ENCODE measurements around the gene GABARAP.

GABARAP gene

DNA sequence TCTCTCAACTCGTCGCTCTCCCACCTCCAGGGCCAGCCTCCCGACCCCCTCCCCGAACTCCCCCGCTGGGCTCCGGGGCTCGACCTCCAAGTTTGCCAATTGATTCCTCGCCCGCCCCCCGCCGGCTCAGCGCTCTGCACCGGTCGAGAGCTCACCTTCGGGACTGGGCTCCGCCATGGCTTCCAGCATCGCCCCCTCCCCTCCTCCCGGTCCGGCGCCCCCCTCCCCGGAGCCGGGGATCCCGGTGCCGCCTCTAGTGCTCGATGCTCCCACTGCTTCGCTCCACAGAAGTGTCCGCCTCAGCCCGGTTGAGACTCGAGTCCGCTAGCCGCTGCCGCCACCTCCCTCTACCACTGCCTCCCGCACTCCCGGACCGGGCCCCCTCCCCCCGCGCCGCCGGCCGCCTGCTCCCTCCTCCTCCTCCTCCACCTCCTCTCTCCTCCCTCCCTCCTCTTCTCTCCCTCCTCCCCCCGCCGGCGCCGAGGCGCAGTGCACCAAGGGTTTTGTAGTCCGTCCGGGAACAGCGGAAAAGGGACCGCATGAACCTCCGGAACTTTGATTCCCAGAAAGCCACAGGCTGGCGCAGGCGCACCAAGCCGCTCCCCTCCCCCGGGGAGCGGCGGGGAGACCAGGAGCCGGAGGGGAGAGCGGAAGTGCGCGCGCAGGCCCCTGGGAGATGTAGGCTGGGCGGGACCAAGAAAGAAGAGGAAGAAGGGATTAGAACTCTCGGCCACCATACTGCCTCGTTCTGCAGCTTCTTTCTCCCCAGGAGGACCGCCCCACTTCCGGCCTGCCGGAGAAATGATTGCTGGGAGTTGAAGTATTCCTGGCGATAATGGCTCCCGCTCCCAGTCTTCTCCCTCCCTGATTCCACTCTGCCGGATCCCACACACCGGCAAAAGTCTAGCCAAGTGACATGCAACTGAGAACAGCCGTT lies 2.9 kb downstream of the GABARAP start, which contains the start of gene PHF23:
TSS of gene PHF23 (minus strand) at position 367 of the 937 bp plus-strand sequence. CDS start at position 189, 178 bp downstream.
- DNase-seq (ENCODE audit: low spot score) = peak; percentile 99

DNA sequence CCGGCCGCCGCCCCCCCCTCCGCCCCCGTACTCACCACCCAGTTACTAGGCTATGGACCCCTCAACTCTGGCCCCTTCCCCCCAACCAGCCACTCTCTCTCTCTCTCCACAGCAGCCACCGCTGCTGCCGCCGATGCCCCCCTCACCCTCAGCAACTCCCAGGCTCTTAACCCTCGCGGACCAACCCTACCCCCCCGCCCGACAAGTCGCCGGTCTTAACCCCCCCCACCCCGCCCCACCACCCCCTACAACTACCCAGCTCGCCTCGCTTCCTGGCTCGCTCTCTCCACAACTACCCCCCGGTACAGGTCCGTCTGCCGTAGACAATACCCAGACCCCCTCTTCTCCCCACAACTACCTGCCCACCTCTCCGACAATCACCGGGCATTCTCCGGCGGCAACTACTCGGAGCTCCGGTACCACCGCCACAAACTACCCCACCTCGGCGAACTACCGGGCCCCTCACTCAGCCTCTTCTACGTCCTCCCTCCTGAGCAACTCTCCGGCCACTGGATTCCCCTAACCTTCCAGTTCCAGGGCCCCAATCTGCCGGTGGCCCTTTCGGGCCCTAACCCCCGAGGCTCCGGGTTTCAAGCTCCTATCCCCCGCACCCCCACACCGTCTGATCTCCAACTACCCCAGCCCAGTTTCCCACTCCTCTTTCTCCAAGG lies 3.7 kb downstream of the GABARAP start:
- no peak for DNase-seq (ENCODE audit: low spot score)

DNA sequence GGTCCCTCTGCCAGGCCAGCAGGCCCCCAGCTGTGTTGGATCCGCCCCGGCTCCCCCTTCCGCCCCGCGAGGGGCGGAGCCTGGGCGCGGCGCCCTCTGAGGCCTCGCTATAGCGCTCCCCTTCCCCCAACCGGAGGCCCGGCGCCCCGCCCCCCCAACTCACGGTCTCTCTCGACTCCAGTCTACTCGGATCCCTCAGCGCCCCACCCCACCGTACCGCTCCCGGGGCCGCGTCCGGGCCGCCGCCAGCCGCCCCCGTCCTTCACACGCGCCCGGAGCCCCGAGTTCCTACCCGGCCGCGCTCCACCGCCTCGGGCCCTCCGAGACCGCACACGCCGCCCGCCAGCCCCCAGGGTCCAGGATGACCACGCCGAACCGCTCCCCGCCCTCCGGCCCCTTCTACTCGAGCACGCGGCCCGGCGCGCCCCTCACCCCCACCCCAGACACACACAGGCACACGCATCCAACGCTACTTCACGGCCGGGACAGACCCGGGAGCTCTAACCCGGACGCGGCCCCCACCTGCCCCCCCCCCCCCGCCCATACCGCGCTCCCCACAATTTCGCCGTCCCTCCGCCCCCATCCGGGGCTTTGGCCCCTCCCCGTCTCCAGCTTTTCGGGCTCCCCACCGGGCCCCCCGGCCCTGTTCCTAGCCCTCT lies 4.4 kb downstream of the GABARAP start:
- peak; percentile 77 for DNase-seq (ENCODE audit: low spot score)

DNA sequence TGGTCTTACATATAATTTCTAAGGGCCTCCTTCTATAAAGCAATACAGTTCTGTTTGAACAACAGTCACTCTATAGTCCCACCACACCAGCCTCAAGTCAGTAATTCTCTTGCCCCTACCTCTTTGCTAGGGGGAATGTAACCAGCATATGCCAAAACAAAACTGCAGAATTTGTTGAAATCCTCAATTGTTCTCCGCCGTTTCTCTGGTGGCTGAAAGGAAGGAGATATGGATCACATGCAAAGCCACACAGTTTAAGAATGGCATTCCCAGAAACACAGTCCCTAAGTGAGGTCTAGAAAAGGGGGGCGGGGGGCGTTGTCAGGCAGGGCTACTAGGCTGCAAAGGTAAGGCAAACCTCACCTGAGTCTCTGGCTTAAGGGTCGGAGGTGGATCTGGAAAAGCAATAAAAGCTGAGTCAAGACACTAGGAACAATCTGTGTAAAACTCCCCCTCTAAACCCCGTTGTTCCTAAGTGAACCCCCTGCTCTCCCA lies 4.9 kb downstream of the GABARAP start:
- no peak for DNase-seq (ENCODE audit: low spot score)

DNA sequence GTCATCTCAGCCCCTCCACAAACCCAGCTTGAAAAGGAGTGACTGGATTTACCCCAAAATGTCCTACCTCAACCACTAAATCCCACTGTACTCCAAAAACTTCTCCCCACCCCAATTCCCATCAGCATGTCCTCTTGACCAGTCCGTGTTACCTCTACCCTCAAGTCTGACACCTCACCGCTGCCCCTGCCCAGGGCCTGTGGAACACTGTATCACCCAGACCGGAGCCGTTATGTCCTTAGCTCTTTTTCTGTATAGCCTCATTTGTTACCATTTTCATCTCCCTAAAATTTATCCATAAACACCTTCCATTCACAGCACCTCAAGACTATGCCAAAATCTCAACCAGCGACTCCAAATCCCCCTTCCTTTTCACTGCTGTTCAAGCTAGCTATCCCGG lies 5.4 kb downstream of the GABARAP start:
- DNase-seq (ENCODE audit: low spot score) = no peak

DNA sequence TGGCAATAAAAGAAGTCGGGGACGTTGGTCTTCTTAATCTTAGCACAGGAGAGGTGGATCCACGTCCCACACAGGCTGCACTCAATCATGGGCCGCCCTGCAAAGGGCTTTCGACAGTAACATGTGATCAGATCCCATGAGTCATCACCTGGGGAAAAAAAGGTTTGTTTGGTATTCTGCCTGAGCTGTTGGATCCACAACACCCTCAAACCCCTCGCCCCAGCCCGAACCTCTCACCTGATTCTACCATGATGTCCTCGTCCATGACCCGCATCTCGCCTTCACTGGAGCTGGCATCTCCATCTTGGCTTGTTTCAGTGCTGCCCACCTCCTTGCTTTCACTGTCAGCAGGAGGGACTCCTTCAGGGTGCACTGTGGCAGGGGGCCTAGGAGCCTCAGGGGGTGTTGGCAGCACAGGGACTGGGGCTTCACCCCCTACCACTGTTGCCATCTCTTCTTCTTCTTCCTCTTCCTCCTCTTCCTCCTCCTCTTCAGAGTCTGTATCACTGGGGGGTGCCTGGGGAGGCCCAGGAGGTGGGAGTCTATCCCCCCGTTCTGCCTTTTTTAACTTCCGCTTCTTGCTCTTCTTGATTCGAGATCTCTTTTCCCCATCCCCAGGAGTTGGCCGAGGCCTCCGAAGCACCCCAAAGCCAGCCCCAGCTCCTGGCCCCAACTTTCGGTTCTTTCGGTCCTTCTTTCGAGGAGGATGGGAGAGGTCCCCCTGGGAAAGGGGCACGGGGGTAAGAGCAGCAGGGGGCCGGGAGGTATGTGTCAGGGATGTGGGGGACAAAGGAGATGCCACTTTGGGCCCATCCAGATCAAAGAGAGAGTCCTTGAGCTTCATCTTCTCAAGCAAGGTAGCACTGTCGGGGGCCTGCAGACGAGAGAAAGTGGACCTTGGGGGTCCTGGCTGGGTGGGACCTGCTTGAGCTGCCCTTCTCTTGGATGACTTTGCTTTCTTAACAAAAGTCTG lies 6.3 kb downstream of the GABARAP start:
- DNase-seq (ENCODE audit: low spot score) = no peak

DNA sequence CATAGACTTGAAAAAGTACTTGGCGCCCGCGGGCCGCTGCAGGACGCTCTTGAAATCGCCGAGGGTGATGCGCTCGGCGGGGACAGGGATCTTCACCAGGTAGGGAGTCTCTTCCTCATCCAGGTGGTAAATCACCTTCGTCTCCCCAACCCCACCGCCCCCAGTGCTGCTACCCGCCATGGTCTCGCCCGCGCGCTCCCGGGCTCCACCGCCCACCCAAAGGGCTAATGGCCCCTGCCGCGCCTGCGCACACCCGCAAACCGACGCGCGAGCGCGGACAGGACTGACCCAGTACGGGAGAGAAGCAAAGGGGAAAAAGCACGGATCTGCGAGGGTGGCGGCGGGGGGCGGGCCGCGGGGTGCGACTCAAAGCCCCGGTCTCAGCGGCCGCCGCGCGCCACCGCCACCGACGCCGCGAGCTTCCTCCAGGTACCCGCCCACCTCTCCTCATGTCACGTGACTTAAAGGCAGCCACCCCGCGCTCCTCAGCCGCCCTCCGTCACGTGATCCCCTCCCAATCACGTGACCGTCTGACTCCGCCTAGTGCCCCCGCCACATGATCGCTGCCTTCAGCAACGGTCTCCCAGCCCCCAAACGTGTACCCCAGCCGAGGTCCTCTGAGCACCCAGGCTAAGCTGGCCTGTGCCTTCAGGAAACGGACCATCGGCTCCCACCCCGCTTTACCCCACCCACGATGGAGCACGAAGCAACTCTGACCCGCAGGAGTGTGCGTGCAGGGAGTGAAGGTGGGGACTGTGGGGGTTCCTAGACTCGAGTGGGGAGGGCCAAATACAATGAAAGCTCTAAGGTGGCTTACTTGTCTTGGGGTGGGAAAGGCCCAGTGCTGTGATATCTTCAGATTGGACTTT lies 7.9 kb downstream of the GABARAP start, which contains the start of gene DVL2:
TSS of gene DVL2 (minus strand) at position 435 of the 869 bp plus-strand sequence. CDS start at position 180, 255 bp downstream.
- peak; percentile 95 for DNase-seq (ENCODE audit: low spot score)

DNA sequence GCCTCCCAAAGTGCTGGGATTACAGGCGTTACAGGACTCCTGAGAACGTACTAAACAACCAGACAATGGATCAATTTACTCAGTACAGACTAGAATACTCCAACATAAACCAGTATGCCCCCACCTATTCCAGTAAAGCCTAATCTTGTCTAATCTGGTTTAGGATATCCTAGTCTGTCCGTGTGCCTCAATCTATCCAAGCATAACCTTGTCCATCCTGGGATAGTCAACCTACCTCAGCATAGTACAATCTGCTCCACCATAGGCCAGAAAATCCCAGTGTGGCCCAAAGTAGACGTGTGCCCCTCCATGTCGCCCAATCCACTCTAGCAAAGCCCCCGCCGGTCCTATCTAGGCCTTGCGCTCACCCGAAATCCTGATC lies 8.6 kb downstream of the GABARAP start:
- DNase-seq (ENCODE audit: low spot score) = no peak

DNA sequence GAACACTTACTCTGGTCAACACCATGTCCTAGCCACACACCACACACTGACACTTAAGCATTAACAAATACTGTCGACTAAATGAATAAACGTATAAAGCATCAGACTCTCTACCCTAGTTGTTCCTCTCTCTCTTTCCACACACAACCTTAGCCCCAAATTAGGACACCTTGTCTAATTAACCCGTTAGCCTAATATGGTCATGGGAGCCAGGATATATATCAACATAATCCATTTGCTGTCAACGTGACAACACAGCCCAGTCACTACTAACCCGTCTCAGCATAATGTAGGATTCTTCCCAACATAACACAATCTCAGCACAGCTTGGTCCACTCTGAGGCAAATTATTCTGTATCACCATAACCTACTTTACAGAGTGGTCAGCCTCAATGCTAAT lies 10.1 kb downstream of the GABARAP start:
- DNase-seq (ENCODE audit: low spot score) = no peak

DNA sequence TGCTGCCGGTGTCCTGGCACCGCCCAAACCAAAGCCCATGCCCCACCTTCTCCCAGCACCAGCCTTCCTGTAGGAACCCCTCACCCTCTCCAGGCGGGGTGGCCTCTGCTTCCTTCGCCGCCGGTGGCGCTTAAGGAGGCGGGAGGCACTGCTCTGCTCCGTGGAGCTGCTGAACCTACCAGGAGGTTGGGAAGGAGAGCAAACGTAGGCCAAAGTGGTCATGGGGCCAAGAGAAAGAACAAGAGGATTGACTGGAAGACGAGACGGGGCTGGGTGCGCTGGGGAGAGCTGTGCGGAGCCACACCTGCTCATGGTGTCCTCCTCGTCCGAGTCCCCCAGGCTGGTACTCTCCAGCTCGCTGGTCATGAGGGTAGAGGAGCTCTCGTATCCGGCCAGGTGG lies 12.7 kb downstream of the GABARAP start:
- no peak for DNase-seq (ENCODE audit: low spot score)

DNA sequence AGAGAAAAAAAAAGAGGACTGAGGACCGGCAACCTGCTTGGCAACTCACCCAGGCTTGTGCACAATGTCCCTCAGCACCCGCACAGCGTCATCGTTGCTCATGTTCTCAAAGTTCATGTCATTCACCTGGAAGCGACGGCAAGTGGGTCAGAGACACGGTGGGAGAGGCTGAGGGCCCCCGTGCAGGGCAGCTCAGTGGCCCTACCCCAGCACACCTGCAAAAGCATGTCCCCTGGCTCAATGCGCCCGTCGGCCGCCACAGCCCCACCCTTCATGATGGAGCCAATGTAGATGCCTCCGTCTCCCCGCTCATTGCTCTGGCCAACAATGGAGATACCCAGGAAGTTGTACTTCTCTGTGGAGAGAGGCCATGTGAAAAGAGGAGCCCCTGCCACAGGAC lies 13.3 kb downstream of the GABARAP start:
- DNase-seq (ENCODE audit: low spot score) = no peak

DNA sequence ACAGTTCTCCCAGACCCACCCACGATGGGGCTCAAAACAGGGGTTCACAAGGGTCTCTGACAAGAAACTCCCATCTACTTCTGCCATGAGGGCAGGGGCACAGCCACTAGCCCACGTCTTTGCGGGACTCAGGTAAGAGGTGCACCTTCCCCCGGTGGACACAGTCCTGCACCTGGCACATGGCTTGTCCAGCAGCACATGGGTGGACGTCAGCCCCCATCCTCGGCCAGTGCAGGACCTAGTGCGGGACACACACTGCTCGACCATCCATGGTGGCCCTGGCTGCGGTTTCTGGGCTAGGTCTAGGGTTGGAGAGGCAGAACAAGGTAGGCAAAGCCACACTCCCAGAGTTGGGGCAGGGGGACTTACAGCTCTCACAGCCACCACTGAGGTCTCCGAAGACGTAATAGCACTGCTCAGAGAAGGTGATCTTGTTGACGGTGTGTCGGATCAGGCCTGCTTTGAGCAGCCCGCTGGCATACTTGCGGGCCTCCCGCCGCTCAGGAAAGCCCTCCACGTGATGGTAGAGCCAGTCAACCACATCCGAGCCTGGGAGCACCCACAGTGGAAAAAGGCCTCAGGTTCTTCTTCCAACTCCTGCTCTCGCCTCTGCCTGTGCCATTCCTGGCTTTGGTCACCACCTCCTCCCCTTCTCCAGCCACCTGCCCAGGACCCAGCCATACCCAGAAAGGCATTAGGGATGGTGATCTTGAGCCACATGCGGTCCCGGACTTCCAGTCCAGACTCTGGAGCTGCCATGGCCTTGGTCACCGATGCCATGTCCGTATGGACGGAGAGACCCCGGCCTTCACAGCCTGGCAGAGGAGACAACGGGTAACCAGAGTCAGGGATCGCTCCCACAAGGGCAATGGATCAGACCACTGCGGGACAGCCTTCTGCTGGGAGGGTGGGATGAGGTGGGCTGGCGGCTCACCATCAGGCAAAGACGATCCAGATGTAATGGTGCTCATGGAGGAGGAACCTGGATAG lies 15.2 kb downstream of the GABARAP start:
- DNase-seq (ENCODE audit: low spot score) = no peak

DNA sequence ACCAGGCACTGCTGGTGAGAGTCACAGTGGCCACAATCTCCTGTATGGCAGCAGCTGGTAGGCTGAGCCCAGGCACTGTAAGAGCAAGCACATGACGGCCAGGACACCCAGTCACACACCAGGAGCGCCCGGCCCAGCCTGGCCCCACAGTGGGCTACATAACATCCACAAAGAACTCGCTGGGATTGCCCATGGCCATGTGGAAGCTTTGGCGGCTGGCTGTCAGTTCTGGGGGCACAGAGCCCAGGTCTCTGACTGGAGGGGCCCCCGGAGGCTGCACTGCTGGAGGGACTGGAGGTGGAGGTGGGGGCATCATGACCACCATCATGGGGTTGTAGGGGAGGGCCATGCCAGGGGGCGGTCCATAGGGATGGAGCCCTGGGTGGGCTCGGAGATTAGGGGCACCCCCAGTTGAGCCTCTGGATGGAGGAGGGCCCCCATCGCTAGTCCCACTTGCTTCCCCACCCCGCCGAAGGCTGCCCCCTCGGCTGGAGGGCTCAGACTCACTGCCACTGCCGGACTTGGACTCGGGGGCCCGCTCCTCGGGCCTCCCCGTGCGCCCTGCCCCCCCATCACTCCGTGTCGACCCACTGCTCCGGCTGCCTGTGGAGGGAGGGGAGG lies 16.4 kb downstream of the GABARAP start:
- DNase-seq (ENCODE audit: low spot score) = no peak

DNA sequence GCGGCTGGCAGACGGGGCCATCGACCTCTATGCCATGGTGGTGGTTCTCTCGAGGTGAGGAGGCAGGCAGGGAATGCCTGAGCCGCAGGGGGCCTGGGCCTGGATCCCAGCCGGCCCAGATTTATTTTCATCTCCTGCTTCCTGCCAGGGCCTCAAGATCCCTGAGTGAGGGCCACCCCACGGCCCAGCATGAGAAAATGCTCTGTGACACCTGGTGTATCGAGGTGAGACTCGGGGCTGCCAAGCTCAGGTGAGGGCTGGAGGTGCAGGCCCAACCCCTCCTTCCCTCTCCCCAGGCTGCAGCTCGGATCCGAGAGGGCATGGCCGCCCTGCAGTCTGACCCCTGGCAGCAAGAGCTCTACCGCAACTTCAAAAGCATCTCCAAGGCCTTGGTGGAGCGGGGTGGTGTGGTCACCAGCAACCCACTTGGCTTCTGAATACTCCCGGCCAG lies 17.6 kb downstream of the GABARAP start:
- DNase-seq (ENCODE audit: low spot score) = no peak

DNA sequence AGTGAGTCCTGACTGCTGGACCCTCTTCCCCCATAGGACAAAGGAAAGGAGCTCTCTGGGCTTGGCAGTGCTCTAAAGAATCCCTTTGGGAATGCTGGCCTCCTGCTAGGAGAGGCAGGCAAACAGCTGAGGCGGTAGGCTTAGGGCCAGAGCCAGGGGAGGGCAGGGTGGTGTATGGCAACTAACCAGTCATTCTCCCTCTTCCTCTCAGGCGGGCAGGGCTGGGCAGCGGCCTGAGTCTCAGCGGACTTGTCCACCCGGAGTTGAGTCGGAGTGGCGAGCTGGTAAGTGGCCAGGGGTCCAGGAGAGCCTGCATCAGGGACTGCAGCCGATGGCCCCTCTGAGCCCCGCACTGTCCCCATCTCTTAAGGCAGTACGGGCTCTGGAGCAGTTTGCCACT lies 18.1 kb downstream of the GABARAP start:
- no peak for DNase-seq (ENCODE audit: low spot score)

DNA sequence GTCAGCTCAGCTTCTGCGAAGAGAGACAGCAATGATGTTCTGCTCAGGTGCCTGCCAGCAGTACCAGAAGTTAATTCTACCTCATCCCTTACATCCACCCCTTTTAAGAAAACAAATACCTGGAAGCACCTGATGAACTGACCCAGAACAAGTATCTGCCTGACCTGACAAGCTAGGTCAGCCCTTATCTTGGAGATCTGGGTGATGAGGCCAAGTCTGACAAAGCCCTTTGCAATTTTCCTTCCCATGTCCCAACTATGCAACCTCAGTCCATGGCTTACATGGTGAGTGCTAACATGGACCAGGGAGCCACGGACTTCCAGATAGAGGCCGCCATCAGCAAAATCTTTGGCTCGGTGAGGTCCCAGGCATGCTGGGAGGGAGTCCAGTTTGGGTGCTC lies 18.9 kb downstream of the GABARAP start:
- DNase-seq (ENCODE audit: low spot score) = no peak

DNA sequence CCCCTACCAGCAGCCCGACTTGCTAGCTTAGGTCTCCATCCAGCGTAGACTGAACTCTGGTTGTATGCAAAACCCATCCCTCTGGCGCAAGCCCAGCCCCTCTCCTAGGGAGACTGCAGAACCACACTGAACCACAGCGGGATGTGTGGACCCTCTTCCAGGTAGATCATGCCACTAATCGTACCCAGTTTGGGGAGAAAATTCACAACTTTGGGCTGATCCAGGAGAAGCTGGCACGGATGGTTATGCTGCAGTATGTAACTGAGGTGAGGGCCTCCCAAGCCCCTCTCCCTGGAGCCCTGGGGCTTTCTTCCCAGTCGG lies 19.3 kb downstream of the GABARAP start:
- DNase-seq (ENCODE audit: low spot score) = no peak

DNA sequence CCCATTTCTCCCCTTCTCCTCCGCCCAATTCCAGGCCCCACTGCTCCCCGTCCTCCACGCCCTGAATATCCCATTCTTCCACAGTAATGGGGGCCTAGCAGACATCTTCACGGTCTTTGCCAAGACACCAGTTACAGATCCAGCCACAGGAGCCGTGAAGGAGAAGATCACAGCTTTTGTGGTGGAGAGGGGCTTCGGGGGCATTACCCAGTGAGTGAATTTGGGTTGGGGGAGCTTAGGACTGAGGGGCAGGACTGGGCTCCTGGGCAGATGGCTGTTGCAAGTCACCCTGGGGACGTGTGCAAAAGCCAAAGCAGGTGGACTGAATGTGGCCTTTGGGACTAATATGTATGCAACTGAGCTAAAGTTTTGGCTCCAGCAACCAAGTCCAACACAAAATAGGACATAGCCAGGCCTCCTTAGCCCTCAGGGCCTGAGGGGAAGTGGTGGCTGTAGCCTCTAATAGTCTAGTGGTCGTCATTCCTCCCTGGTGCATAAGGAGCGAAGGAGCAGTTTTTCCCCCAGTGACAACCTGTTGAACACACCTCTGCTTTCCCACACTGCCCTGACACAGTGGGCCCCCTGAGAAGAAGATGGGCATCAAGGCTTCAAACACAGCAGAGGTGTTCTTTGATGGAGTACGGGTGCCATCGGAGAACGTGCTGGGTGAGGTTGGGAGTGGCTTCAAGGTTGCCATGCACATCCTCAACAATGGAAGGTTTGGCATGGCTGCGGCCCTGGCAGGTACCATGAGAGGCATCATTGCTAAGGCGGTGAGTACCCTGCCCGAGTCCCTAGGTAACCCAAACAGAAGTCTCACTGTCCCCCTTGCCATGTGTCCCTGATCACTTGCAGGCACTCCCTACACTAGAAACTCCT lies 19.9 kb downstream of the GABARAP start:
- no peak for DNase-seq (ENCODE audit: low spot score)

All from AG20443 (cell line).